ENCODE measurements around the gene STAC3. TPM values are rescaled to one million over a fixed set of nuclear protein-coding genes. Genes with fewer than 3 reads are reported as not detected.

The STAC3 gene
- total RNA-seq, 1 experiment from 2014 or later, result 2.5 TPM

DNA sequence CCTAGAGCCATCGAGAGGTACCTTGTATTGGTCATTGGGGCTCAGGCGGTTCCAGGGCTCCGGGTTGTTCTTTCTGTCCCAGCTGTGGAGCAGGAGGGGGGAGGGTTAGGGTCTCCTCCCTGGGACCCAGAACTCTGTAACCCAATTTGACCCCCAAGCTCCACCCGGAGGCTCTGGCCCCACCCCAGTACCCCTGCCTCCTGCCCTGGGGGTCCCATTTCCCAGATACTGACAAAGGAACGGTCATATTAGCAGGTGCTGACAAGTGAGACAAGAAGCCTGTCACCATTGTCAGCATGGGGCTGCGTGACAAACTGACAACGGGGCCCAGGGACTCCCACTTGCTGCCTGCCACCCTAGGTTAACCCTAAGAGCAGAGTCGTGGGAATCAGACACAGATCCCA is 15.3 kb downstream of the STAC3 start (continued):
- TF ChIP-seq SIN3A (IDR thresholded peaks at IDR 0.05; ENCODE audit: low read depth) (no peak), JUND (IDR thresholded peaks at IDR 0.05) (no peak), YY1 (IDR thresholded peaks at IDR 0.05; ENCODE audit: extremely low read depth, insufficient replicate concordance, low read depth, low read length) (no peak), SRF (IDR thresholded peaks at IDR 0.05; ENCODE audit: low read depth) (no peak), CBX3 (IDR thresholded peaks at IDR 0.05; ENCODE audit: low read depth) (no peak), CEBPB (IDR thresholded peaks at IDR 0.05; ENCODE audit: low read depth) (no peak)

DNA sequence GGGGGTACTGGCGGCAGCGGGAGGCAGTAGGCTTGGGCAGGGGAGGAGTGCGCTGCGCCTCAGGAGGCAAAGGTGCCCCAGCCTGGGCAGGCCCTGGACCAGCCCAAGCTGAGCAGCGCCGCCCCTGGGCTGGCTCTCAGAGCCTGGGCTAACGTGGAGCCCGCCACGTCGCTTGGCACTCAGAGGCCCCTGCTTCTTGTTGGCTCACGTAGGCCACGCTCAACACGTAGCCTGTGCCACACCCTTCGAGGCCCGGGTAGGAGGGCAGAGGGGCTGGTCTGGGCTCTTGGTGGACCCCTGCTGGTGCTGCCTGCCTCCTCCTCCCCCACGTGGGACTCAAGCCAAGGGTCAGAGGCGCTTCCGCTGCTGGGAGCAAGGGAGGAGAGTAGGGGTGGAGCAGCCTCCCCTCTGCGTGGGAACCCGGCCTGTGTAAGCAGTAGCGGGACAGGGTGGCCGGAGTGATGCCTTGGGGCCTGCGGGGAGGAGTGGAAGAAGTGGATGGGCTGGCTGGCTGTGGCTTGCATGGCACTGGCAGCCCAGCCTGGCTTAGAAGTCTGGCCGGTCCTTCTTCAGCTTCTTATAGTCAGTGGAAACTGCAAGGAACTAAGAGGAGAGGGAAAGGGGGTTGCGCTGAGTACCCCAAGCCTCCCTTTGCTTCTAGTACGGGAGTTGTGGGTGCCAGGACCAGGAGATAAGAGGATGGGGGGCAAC is 15.8 kb downstream of the STAC3 start:
- TF ChIP-seq EZH2 (IDR thresholded peaks at IDR 0.05), result no peak
- TF ChIP-seq SRF (IDR thresholded peaks at IDR 0.05; ENCODE audit: low read depth), result no peak
- no peak for TF ChIP-seq POLR2A (IDR thresholded peaks at IDR 0.05; ENCODE audit: borderline replicate concordance, extremely low read depth, insufficient read depth, insufficient read length)
- TF ChIP-seq, protein P1, sequence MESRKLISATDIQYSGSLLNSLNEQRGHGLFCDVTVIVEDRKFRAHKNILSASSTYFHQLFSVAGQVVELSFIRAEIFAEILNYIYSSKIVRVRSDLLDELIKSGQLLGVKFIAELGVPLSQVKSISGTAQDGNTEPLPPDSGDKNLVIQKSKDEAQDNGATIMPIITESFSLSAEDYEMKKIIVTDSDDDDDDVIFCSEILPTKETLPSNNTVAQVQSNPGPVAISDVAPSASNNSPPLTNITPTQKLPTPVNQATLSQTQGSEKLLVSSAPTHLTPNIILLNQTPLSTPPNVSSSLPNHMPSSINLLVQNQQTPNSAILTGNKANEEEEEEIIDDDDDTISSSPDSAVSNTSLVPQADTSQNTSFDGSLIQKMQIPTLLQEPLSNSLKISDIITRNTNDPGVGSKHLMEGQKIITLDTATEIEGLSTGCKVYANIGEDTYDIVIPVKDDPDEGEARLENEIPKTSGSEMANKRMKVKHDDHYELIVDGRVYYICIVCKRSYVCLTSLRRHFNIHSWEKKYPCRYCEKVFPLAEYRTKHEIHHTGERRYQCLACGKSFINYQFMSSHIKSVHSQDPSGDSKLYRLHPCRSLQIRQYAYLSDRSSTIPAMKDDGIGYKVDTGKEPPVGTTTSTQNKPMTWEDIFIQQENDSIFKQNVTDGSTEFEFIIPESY (IDR thresholded peaks at IDR 0.05; ENCODE audit: extremely low read depth, insufficient replicate concordance, low read length), result no peak
- H4K20me1 ChIP-seq (ENCODE audit: insufficient read depth), result no peaks in the 10 kb centered on the region
- no peaks in the 10 kb centered on the region for H3K9me3 ChIP-seq (ENCODE audit: control insufficient read depth in 1 of 2, insufficient read depth in 1 of 2, low read depth in 1 of 2, low read length in 2 of 2)
- H2AFZ ChIP-seq (ENCODE audit: low read depth, low read length, poor library complexity, severe bottlenecking), result no peak overlapping the region
- no peak overlapping the region for H3K4me2 ChIP-seq (ENCODE audit: low read length)
- ChIA-PET POLR2A (no interaction called here), RAD21 (ENCODE audit: low non-redundant PET in 1 of 2, low total read pairs in 2 of 2, uncharacterized antibody in 2 of 2, unreplicated experiment in 2 of 2) (no interaction called here), CTCF (no interaction called here)
- DNase-seq (ENCODE audit: low read depth, low spot score), result no peak
- H3K9ac ChIP-seq (ENCODE audit: low read length), result no peak overlapping the region
- H3K36me3 ChIP-seq (ENCODE audit: control insufficient read depth in 1 of 2, insufficient read depth in 2 of 2, low read length in 2 of 2), result peaks cover 15 to 34% of the 10 kb centered on the region in 2 experiments
- no peak for ATAC-seq
- intact Hi-C loops (cut with micrococcal nuclease), result no loop called here
- no TSS peak for BruUV-seq (replicated peaks)
- peaks cover 4% of the 10 kb centered on the region; the same call in 1 of the 2 replicates for H3K27me3 ChIP-seq (ENCODE audit: insufficient read depth, low read length)
- H3K79me2 ChIP-seq (ENCODE audit: insufficient read depth, low read length), result peaks cover 23% of the 10 kb centered on the region
- no peak overlapping the region for H3K4me3 ChIP-seq (replicated peaks in 1 of 2; ENCODE audit: low read depth in 1 of 2, low read length in 2 of 2)
- peaks cover 16 to 25% of the 10 kb centered on the region in 2 experiments for H3K4me1 ChIP-seq (ENCODE audit: control insufficient read depth in 1 of 2, insufficient read depth in 2 of 2, low read length in 2 of 2)
- H3K27ac ChIP-seq (ENCODE audit: low read depth, low read length), result no peak overlapping the region
- H3K9me2 ChIP-seq (ENCODE audit: insufficient read depth), result no peaks in the 10 kb centered on the region
